Gastrocnemius medialis (tissue), 4 donors: ENCODE data around the gene STEAP4.

Experiments
- POLR2A ChIP-seq, 2 donors: fragments of 450-650 bp; IDR thresholded peaks; one replicate each; pipeline ENCODE4 v1.6.1; 2017; ENCODE audit warnings: antibody characterized with exemption in 2 of 2, mild to moderate bottlenecking in 2 of 2, moderate library complexity in 2 of 2
- TF ChIP-seq, protein P1 (sequence below), 5 experiments: fragments of 450-650 bp in 3 of 5; fragments of 200-600 bp in 2 of 5; sonication (generic) in 2 of 5; IDR thresholded peaks in 4 of 5; conservative IDR thresholded peaks in 1 of 5; 1 replicate in 4 of 5; 2 replicates in 1 of 5; pipeline ENCODE4 v1.5.1; 2016 to 2019; ENCODE audit warnings: antibody characterized with exemption in 5 of 5, mild to moderate bottlenecking in 3 of 5, moderate library complexity in 3 of 5

DNA sequence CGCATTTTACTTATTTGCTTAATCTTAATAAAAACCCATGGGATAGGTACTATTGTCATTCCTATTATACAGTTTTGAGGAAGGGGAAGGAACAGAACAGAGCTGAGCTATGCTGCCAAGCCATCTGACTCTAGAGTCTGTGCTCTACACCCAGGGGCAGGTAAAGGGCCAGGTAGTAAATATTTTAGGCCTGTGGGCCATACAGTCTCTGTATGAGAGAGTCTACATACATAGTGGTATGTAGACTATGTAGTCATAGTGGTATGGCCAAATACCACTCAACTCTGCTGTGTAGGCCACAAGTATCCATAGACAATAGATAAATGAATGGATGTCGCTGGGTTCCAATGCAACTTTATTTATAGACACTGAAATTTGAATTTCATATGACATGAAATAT is 83.4 kb downstream of the STEAP4 start:
- no peak for TF ChIP-seq POLR2A (IDR thresholded peaks at IDR 0.05)
- TF ChIP-seq, protein P1, sequence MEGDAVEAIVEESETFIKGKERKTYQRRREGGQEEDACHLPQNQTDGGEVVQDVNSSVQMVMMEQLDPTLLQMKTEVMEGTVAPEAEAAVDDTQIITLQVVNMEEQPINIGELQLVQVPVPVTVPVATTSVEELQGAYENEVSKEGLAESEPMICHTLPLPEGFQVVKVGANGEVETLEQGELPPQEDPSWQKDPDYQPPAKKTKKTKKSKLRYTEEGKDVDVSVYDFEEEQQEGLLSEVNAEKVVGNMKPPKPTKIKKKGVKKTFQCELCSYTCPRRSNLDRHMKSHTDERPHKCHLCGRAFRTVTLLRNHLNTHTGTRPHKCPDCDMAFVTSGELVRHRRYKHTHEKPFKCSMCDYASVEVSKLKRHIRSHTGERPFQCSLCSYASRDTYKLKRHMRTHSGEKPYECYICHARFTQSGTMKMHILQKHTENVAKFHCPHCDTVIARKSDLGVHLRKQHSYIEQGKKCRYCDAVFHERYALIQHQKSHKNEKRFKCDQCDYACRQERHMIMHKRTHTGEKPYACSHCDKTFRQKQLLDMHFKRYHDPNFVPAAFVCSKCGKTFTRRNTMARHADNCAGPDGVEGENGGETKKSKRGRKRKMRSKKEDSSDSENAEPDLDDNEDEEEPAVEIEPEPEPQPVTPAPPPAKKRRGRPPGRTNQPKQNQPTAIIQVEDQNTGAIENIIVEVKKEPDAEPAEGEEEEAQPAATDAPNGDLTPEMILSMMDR (IDR thresholded peaks at IDR 0.05 in 4 of 5, conservative IDR thresholded peaks at IDR 0.05 in 1 of 5): no peak
